Neuronal stem cell (in vitro differentiated cells): Measurements from ENCODE around the gene PRR14L.
"Not testable (repeated sequence)": the region's sequence is repeated elsewhere in the genome, so short reads cannot be mapped to it uniquely, and the experiment has no call there.

Source experiments
- DNase-seq: peaks from one replicate; pipeline ENCODE4 v3.0.0-alpha.2; 2013; ENCODE audit warnings: low spot score
- H2AFZ ChIP-seq: one replicate; pipeline ENCODE4 v1.6.1; 2013; ENCODE audit warnings: mild to moderate bottlenecking, low read length, inconsistent platforms
- H2AK5ac ChIP-seq: 2 replicates; pipeline ENCODE4 v1.6.1; 2013; ENCODE audit warnings: low read depth, mild to moderate bottlenecking, inconsistent platforms, low read length, moderate library complexity, mixed read lengths
- H2BK120ac ChIP-seq: 2 replicates; pipeline ENCODE4 v1.6.1; 2013; ENCODE audit warnings: low read depth, mild to moderate bottlenecking, inconsistent platforms, low read length, moderate library complexity, mixed read lengths
- H2BK12ac ChIP-seq: one replicate; pipeline ENCODE4 v1.6.1; 2013; ENCODE audit warnings: low read length, inconsistent platforms
- H2BK15ac ChIP-seq: 2 replicates; pipeline ENCODE4 v1.6.1; 2013; ENCODE audit warnings: mild to moderate bottlenecking, low read length, inconsistent platforms, mixed read lengths
- H2BK5ac ChIP-seq: one replicate; pipeline ENCODE4 v1.6.1; 2013; ENCODE audit warnings: inconsistent platforms, mild to moderate bottlenecking, low read length, moderate library complexity
- H3K14ac ChIP-seq: one replicate; pipeline ENCODE4 v1.6.1; 2013; ENCODE audit warnings: low read length, inconsistent platforms
- H3K18ac ChIP-seq: 2 replicates; pipeline ENCODE4 v1.6.1; 2013; ENCODE audit warnings: low read length, inconsistent platforms
- H3K23ac ChIP-seq: 2 replicates; pipeline ENCODE4 v1.6.1; 2013; ENCODE audit warnings: low read depth, mild to moderate bottlenecking, mixed read lengths, low read length, inconsistent platforms; ENCODE audit not compliant: poor library complexity
- H3K27ac ChIP-seq: replicated peaks from 3 replicates; pipeline ENCODE4 v1.5.1; 2013; ENCODE audit warnings: low read length, inconsistent platforms
- H3K27me3 ChIP-seq, 3 experiments: 2 replicates each; pipeline ENCODE4 v1.6.1; 2013; ENCODE audit warnings: low read length in 3 of 3, mild to moderate bottlenecking in 2 of 3, inconsistent platforms in 1 of 3, low read depth in 1 of 3, mixed read lengths in 1 of 3, moderate library complexity in 1 of 3; ENCODE audit not compliant: control insufficient read depth in 3 of 3, insufficient read depth in 3 of 3
- H3K36me3 ChIP-seq, 2 donors: replicated peaks in 1 of 2; 2 replicates each; pipeline ENCODE4 v1.6.1; 2013; ENCODE audit warnings: low read length in 2 of 2; ENCODE audit not compliant: control insufficient read depth in 2 of 2, insufficient read depth in 2 of 2
- H3K4ac ChIP-seq: 2 replicates; pipeline ENCODE4 v1.6.1; 2013; ENCODE audit warnings: inconsistent platforms, mild to moderate bottlenecking, low read length, moderate library complexity
- H3K4me1 ChIP-seq, 2 donors: 1 replicate in 1 of 2; 2 replicates in 1 of 2; pipeline ENCODE4 v1.6.1; 2013; ENCODE audit warnings: low read length in 2 of 2, low read depth in 1 of 2; ENCODE audit not compliant: control insufficient read depth in 2 of 2, insufficient read depth in 1 of 2
- H3K4me2 ChIP-seq: one replicate; pipeline ENCODE4 v1.6.1; 2013; ENCODE audit warnings: mild to moderate bottlenecking, low read length, inconsistent platforms; ENCODE audit not compliant: insufficient read depth, poor library complexity, severe bottlenecking
- H3K4me3 ChIP-seq, 2 donors: 2 replicates each; pipeline ENCODE4 v1.5.1; 2013; ENCODE audit warnings: low read length in 2 of 2, mild to moderate bottlenecking in 2 of 2, inconsistent platforms in 1 of 2, moderate library complexity in 1 of 2
- H3K79me1 ChIP-seq: one replicate; pipeline ENCODE4 v1.6.1; 2013; ENCODE audit warnings: low read depth, mild to moderate bottlenecking, inconsistent platforms, low read length, moderate library complexity
- H3K9ac ChIP-seq: one replicate; pipeline ENCODE4 v1.6.1; 2013; ENCODE audit warnings: mild to moderate bottlenecking, low read depth, low read length, inconsistent platforms; ENCODE audit not compliant: poor library complexity
- H3K9me3 ChIP-seq, 2 donors: replicated peaks in 1 of 2; 2 replicates each; pipeline versions ENCODE3 to v1.6.1; 2013; ENCODE audit warnings: low read length in 2 of 2, mild to moderate bottlenecking in 2 of 2, inconsistent platforms in 1 of 2, low read depth in 1 of 2, mixed read lengths in 1 of 2, moderate library complexity in 1 of 2; ENCODE audit not compliant: control insufficient read depth in 2 of 2, insufficient read depth in 1 of 2
- H4K8ac ChIP-seq: one replicate; pipeline ENCODE4 v1.6.1; 2013; ENCODE audit warnings: low read depth, mild to moderate bottlenecking, inconsistent platforms, low read length, moderate library complexity
- H4K91ac ChIP-seq: one replicate; pipeline ENCODE4 v1.6.1; 2013; ENCODE audit warnings: low read length, low read depth, mild to moderate bottlenecking, inconsistent platforms; ENCODE audit not compliant: poor library complexity
- WGBS, 2 donors: extraction: QIAGEN DNeasy Blood & Tissue Kit; methylation state at CpG; one replicate each; pipeline ENCODE4 v1.1.7; 2013; ENCODE audit warnings: missing lambda C conversion rate in 2 of 2, mixed read lengths in 1 of 2; ENCODE audit not compliant: insufficient read length in 2 of 2, insufficient replicate concordance in 1 of 2; ENCODE audit errors: extremely low coverage in 2 of 2; 5-methylcytosine and 5-hydroxymethylcytosine counted together

PRR14L gene

GRCh38 chr22:31674219-31674618 lies 75.7 kb downstream of the PRR14L start:
- not testable (repeated sequence) for H3K36me3 ChIP-seq, H2BK5ac ChIP-seq
- no CpG with 5 or more reads among the region's 5 CpGs for WGBS, 2 donors

GRCh38 chr22:31668849-31669248 lies 81.1 kb downstream of the PRR14L start:
- not testable (repeated sequence) for H4K91ac ChIP-seq, H2AK5ac ChIP-seq, H3K4ac ChIP-seq, H2BK120ac ChIP-seq, H2AFZ ChIP-seq, H3K4me2 ChIP-seq, H3K23ac ChIP-seq, H3K27ac ChIP-seq, H3K9ac ChIP-seq, H3K4me1 ChIP-seq, H3K9me3 ChIP-seq, H3K36me3 ChIP-seq, DNase-seq, H2BK5ac ChIP-seq, H2BK15ac ChIP-seq, H4K8ac ChIP-seq, H3K14ac ChIP-seq, H3K79me1 ChIP-seq, H2BK12ac ChIP-seq, H3K4me3 ChIP-seq, H3K18ac ChIP-seq, H3K27me3 ChIP-seq
- no CpG with 5 or more reads among the region's 4 CpGs for WGBS, 2 donors

More at GRCh38 chr22:31674219-31674618, 75.7 kb downstream of the PRR14L start:
- H4K91ac ChIP-seq, H3K4me2 ChIP-seq, H3K23ac ChIP-seq, H3K18ac ChIP-seq, H2BK15ac ChIP-seq, H3K14ac ChIP-seq, H3K27me3 ChIP-seq, H3K4ac ChIP-seq, DNase-seq, H2AFZ ChIP-seq, H2BK12ac ChIP-seq, H3K9ac ChIP-seq, H3K27ac ChIP-seq, H3K9me3 ChIP-seq, H3K4me3 ChIP-seq, H4K8ac ChIP-seq, H2AK5ac ChIP-seq, H3K4me1 ChIP-seq, H3K79me1 ChIP-seq, H2BK120ac ChIP-seq: not testable (repeated sequence)

GRCh38 chr22:31662668-31663037 lies 87.3 kb downstream of the PRR14L start:
- H4K91ac ChIP-seq: no peak overlapping the region
- H3K23ac ChIP-seq: no peak overlapping the region
- H3K4me1 ChIP-seq: peaks cover 2 to 4% of the 10 kb centered on the region in 2 donors
- no peak overlapping the region for H2AK5ac ChIP-seq
- H4K8ac ChIP-seq: peak overlapping the region; percentile 24
- peak overlapping the region; percentile 84 for H3K18ac ChIP-seq
- no peak overlapping the region for H3K4ac ChIP-seq
- no peak overlapping the region for H3K14ac ChIP-seq
- no peak overlapping the region for H2BK15ac ChIP-seq
- H2BK12ac ChIP-seq: no peak overlapping the region
- WGBS, 2 donors: no CpG with 5 or more reads among the region's 8 CpGs
- no peak overlapping the region for H2BK5ac ChIP-seq
- H3K36me3 ChIP-seq: no peaks in the 10 kb centered on the region
- peak overlapping the region; percentile 63 for H3K4me2 ChIP-seq
- H3K4me3 ChIP-seq: peak overlapping the region in 1 of 2 donors; percentile 67
- no peaks in the 10 kb centered on the region for H3K9me3 ChIP-seq
- H2BK120ac ChIP-seq: no peak overlapping the region
- H3K27me3 ChIP-seq: no peaks in the 10 kb centered on the region
- no peak overlapping the region for H3K9ac ChIP-seq
- no peak overlapping the region for H3K27ac ChIP-seq
- peaks cover 5% of the 10 kb centered on the region for H3K79me1 ChIP-seq
- no peak for DNase-seq
- peak overlapping the region; percentile 94 for H2AFZ ChIP-seq

GRCh38 chr22:31661851-31662667 lies 87.9 kb downstream of the PRR14L start, which contains the start of gene PISD:
PISD (minus strand) TSS chr22:31662215; CDS start chr22:31662208, 7 bp downstream.
- H2BK5ac ChIP-seq: no peak within 1 kb of the TSS
- peak within 1 kb of the TSS; percentile 94 for H2AFZ ChIP-seq
- no peaks in the 10 kb centered on the region for H3K36me3 ChIP-seq
- H3K4me2 ChIP-seq: peak within 1 kb of the TSS; percentile 70
- peaks cover 2 to 4% of the 10 kb centered on the region in 2 donors for H3K4me1 ChIP-seq
- peaks cover 5% of the 10 kb centered on the region for H3K79me1 ChIP-seq
- no peak within 1 kb of the TSS for H3K4ac ChIP-seq
- no peak within 1 kb of the TSS for H4K91ac ChIP-seq
- H3K4me3 ChIP-seq: peak within 1 kb of the TSS; percentile 67 to 95
- peak within 1 kb of the TSS; percentile 84 for H3K18ac ChIP-seq
- H2AK5ac ChIP-seq: no peak within 1 kb of the TSS
- no peak within 1 kb of the TSS for H3K27ac ChIP-seq
- peak within 1 kb of the TSS; percentile 24 for H4K8ac ChIP-seq
- no peak within 1 kb of the TSS for H2BK12ac ChIP-seq
- no peak within 1 kb of the TSS for H2BK15ac ChIP-seq
- H3K9ac ChIP-seq: peak within 1 kb of the TSS; percentile 78
- WGBS, 2 donors: no CpG with 5 or more reads among the region's 52 CpGs
- H3K9me3 ChIP-seq: no peaks in the 10 kb centered on the region
- no peak within 1 kb of the TSS for H3K14ac ChIP-seq
- peak; percentile 92 for DNase-seq
- H3K23ac ChIP-seq: no peak within 1 kb of the TSS
- no peaks in the 10 kb centered on the region for H3K27me3 ChIP-seq
- no peak within 1 kb of the TSS for H2BK120ac ChIP-seq
